GM23338 (cell line): ENCODE results near the gene SEZ6. TPM values are rescaled to one million over a fixed set of nuclear protein-coding genes. Genes with fewer than 3 reads are reported as not detected.

ENCODE experiments used
- ATAC-seq: fragments of 200-7000 bp; cut with Tn5 transposase; 3 replicates; pipeline ENCODE4 v1.9.1; 2020
- DNase-seq: peaks from one replicate; pipeline ENCODE4 v3.0.0-alpha.2; 2015; ENCODE audit warnings: low spot score
- H2AFZ ChIP-seq: fragments of 200-600 bp; sonication (generic); 2 replicates; pipeline ENCODE4 v1.8.0; 2016; ENCODE audit warnings: antibody characterized with exemption, mild to moderate bottlenecking, moderate library complexity
- H3F3A ChIP-seq: fragments of 200-600 bp; sonication (generic); replicated peaks from 2 replicates; pipeline ENCODE4 v1.8.0; 2017; ENCODE audit warnings: antibody characterized with exemption, mixed run types, low read depth
- H3K27ac ChIP-seq: fragments of 200-600 bp; sonication (generic); 2 replicates; pipeline ENCODE4 v1.6.1; 2016; ENCODE audit warnings: low read depth
- H3K27me3 ChIP-seq: fragments of 200-600 bp; sonication (generic); 2 replicates; pipeline ENCODE4 v1.8.0; 2016; ENCODE audit warnings: mild to moderate bottlenecking, mixed run types, moderate library complexity; ENCODE audit not compliant: insufficient read depth
- H3K36me3 ChIP-seq: fragments of 200-600 bp; sonication (generic); 2 replicates; pipeline ENCODE4 v1.8.0; 2016; ENCODE audit warnings: mild to moderate bottlenecking; ENCODE audit not compliant: insufficient read depth
- H3K4me1 ChIP-seq: fragments of 200-600 bp; sonication (generic); 2 replicates; pipeline ENCODE4 v1.8.0; 2016; ENCODE audit warnings: mild to moderate bottlenecking, moderate library complexity; ENCODE audit not compliant: insufficient read depth
- H3K4me2 ChIP-seq: fragments of 200-600 bp; sonication (generic); 2 replicates; pipeline ENCODE4 v1.7.1; 2017; ENCODE audit warnings: mixed run types
- H3K4me3 ChIP-seq: fragments of 200-600 bp; sonication (generic); 2 replicates; pipeline ENCODE4 v1.6.1; 2016; ENCODE audit warnings: mixed run types
- H3K79me2 ChIP-seq: fragments of 200-600 bp; sonication (generic); replicated peaks from 2 replicates; pipeline ENCODE4 v1.8.0; 2017; ENCODE audit warnings: mild to moderate bottlenecking; ENCODE audit not compliant: insufficient read depth
- H3K9me2 ChIP-seq: fragments of 200-600 bp; sonication (generic); 2 replicates; pipeline ENCODE4 v1.8.0; 2017; ENCODE audit not compliant: insufficient read depth
- H4K20me1 ChIP-seq: fragments of 200-600 bp; sonication (generic); replicated peaks from 2 replicates; pipeline ENCODE4 v1.8.0; 2017; ENCODE audit warnings: mild to moderate bottlenecking; ENCODE audit not compliant: insufficient read depth
- H3K27ac Mint-ChIP-seq: 2 replicates; pipeline ENCODE4 v1.8.0; 2020; ENCODE audit warnings: inconsistent platforms, mild to moderate bottlenecking, moderate library complexity, mixed read lengths
- H3K27me3 Mint-ChIP-seq: 3 replicates; pipeline ENCODE4 v1.8.0; 2022; ENCODE audit warnings: low read depth, mild to moderate bottlenecking, moderate library complexity, mixed read lengths, inconsistent platforms; ENCODE audit not compliant: insufficient read depth, poor library complexity
- H3K36me3 Mint-ChIP-seq: 3 replicates; pipeline ENCODE4 v1.8.0; 2021; ENCODE audit warnings: low read depth, mild to moderate bottlenecking, inconsistent platforms, moderate library complexity, mixed read lengths
- H3K4me1 Mint-ChIP-seq: 3 replicates; pipeline ENCODE4 v1.8.0; 2020; ENCODE audit warnings: mild to moderate bottlenecking, inconsistent platforms, mixed read lengths
- H3K4me3 Mint-ChIP-seq: 3 replicates; pipeline ENCODE4 v1.8.0; 2021; ENCODE audit warnings: moderate library complexity, mild to moderate bottlenecking, inconsistent platforms, mixed read lengths
- H3K9me3 Mint-ChIP-seq: 3 replicates; pipeline ENCODE4 v1.8.0; 2020; ENCODE audit warnings: moderate library complexity, mild to moderate bottlenecking, inconsistent platforms, mixed read lengths
- EZH2 ChIP-seq: fragments of 200-600 bp; sonication (generic); IDR thresholded peaks from one replicate; pipeline ENCODE4 v1.8.0; 2017; ENCODE audit warnings: antibody characterized with exemption, mild to moderate bottlenecking, low read depth; ENCODE audit not compliant: unreplicated experiment
- EZH2phosphoT487 ChIP-seq: fragments of 200-600 bp; sonication (generic); IDR thresholded peaks from one replicate; pipeline ENCODE4 v1.8.1; 2018; ENCODE audit warnings: antibody characterized with exemption; ENCODE audit not compliant: unreplicated experiment
- JUNB ChIP-seq: IDR thresholded peaks from one replicate; pipeline ENCODE4 v1.6.1; 2016; ENCODE audit warnings: antibody characterized with exemption; ENCODE audit not compliant: unreplicated experiment
- NANOG ChIP-seq: IDR thresholded peaks from 2 replicates; pipeline ENCODE4 v1.6.1; 2016; ENCODE audit warnings: antibody characterized with exemption, borderline replicate concordance
- POLR2AphosphoS5 ChIP-seq: IDR thresholded peaks from 2 replicates; pipeline ENCODE4 v1.6.1; 2016; ENCODE audit warnings: antibody characterized with exemption, low read depth
- REST ChIP-seq: IDR thresholded peaks from one replicate; pipeline ENCODE4 v1.6.1; 2018; ENCODE audit warnings: antibody characterized with exemption; ENCODE audit not compliant: unreplicated experiment
- STAT1 ChIP-seq: IDR thresholded peaks from one replicate; pipeline ENCODE4 v1.6.1; 2016; ENCODE audit warnings: antibody characterized with exemption; ENCODE audit not compliant: unreplicated experiment
- ZNF114 ChIP-seq: fragments of 250-450 bp; sonication (Bioruptor Pico); IDR thresholded peaks from 2 replicates; pipeline ENCODE4 v1.5.0; 2020; ENCODE audit warnings: mild to moderate bottlenecking, moderate library complexity
- ZNF331 ChIP-seq: fragments of 250-450 bp; sonication (Bioruptor Pico); IDR thresholded peaks from 2 replicates; pipeline ENCODE4 v1.5.0; 2020; ENCODE audit warnings: low read depth, mild to moderate bottlenecking, moderate library complexity
- polyA plus RNA-seq: library from polyadenylated mRNA; unstranded; fragments of >200 nt; fragmentation: Nextera tagmentation; extraction: Ambion mirVana; gene quantifications from 2 replicates; pipeline ENCODE4 v1.2.1, GENCODE V29; 2016
- total RNA-seq: library from RNA; depleted of rRNA; stranded (reverse); fragments of >200 nt; shearing (Covaris generic); gene quantifications from 2 replicates; pipeline ENCODE4 v1.2.3, GENCODE V29; 2014

Gene SEZ6
- total and polyA plus RNA-seq, 2 experiments from 2014 or later, result 1.0 to 6.5 TPM

GRCh38 chr17:28908640-28909167 is 97.1 kb downstream of the SEZ6 start:
- H3K9me3 Mint-ChIP-seq, result no peaks in the 10 kb centered on the region; the same call in 2 of the 3 replicates
- Histone ChIP-seq H3K79me2 (peaks cover 5% of the 10 kb centered on the region; the same call in 1 of the 2 replicates), H3K4me1 (peaks cover 29% of the 10 kb centered on the region), H3K4me2 (peak overlapping the region; percentile 66; the same call in 1 of the 2 replicates), H2AFZ (no peak overlapping the region), H3K36me3 (peaks cover 62% of the 10 kb centered on the region), H3F3A (peaks cover 72% of the 10 kb centered on the region), H3K27me3 (no peaks in the 10 kb centered on the region), H3K27ac (peak overlapping the region; percentile 80; the same call in 1 of the 2 replicates), H4K20me1 (peaks cover 27% of the 10 kb centered on the region), H3K4me3 (no peak overlapping the region), H3K9me2 (no peaks in the 10 kb centered on the region)
- TF ChIP-seq JUNB (no peak), STAT1 (no peak), ZNF331 (CRISPR knock-in tag) (no peak), NANOG (no peak), ZNF114 (CRISPR knock-in tag) (no peak), EZH2 (no peak)
- DNase-seq (no peak), ATAC-seq (no peak)
- peaks cover 81% of the 10 kb centered on the region for H3K36me3 Mint-ChIP-seq
- H3K27ac Mint-ChIP-seq, result peak overlapping the region; percentile 62; the same call in 1 of the 2 replicates
- peaks cover 36% of the 10 kb centered on the region for H3K27me3 Mint-ChIP-seq
- H3K4me3 Mint-ChIP-seq, result no peak overlapping the region
- peaks cover 53% of the 10 kb centered on the region for H3K4me1 Mint-ChIP-seq

- Histone ChIP-seq H3K4me2 (no peak overlapping the region), H3K4me1 (peaks cover 29% of the 10 kb centered on the region), H4K20me1 (peaks cover 27% of the 10 kb centered on the region), H2AFZ (no peak overlapping the region), H3K9me2 (no peaks in the 10 kb centered on the region), H3K36me3 (peaks cover 59% of the 10 kb centered on the region), H3F3A (peaks cover 67% of the 10 kb centered on the region), H3K79me2 (peaks cover 5% of the 10 kb centered on the region; the same call in 1 of the 2 replicates), H3K4me3 (no peak overlapping the region), H3K27me3 (no peaks in the 10 kb centered on the region), H3K27ac (peak overlapping the region; percentile 80; the same call in 1 of the 2 replicates)
- Mint-ChIP-seq H3K4me1 (peaks cover 57% of the 10 kb centered on the region), H3K9me3 (no peaks in the 10 kb centered on the region; the same call in 2 of the 3 replicates), H3K4me3 (no peak overlapping the region), H3K27me3 (peaks cover 42% of the 10 kb centered on the region), H3K27ac (peak overlapping the region; percentile 43; the same call in 1 of the 2 replicates), H3K36me3 (peaks cover 77% of the 10 kb centered on the region)
- ATAC-seq, result no peak
- no peak for DNase-seq
- TF ChIP-seq ZNF114 (CRISPR knock-in tag), result no peak
- peak; percentile 31; the same call in 1 of the 2 replicates for TF ChIP-seq POLR2AphosphoS5
Measured at GRCh38 chr17:28907709-28908475, 97.9 kb downstream of the SEZ6 start.

- H3K4me1 Mint-ChIP-seq, result peaks cover 61% of the 10 kb centered on the region
- no peak for TF ChIP-seq EZH2
- TF ChIP-seq NANOG, result no peak
- no peak for TF ChIP-seq STAT1
- no peak for TF ChIP-seq ZNF114 (CRISPR knock-in tag)
- no peak for TF ChIP-seq REST
- TF ChIP-seq EZH2phosphoT487, result no peak
- H3K36me3 ChIP-seq, result peaks cover 51% of the 10 kb centered on the region
Measured at GRCh38 chr17:28906706-28907438, 99.0 kb downstream of the SEZ6 start.

More at GRCh38 chr17:28906706-28907438, 99.0 kb downstream of the SEZ6 start:
- Histone ChIP-seq H3K27me3 (no peaks in the 10 kb centered on the region), H3F3A (peaks cover 61% of the 10 kb centered on the region), H3K79me2 (peaks cover 5% of the 10 kb centered on the region; the same call in 1 of the 2 replicates), H4K20me1 (peaks cover 24% of the 10 kb centered on the region), H3K27ac (no peak overlapping the region), H2AFZ (no peak overlapping the region), H3K4me2 (no peak overlapping the region), H3K4me3 (no peak overlapping the region), H3K9me2 (no peaks in the 10 kb centered on the region), H3K4me1 (peaks cover 32% of the 10 kb centered on the region)
- ATAC-seq (no peak), DNase-seq (no peak)
- Mint-ChIP-seq H3K27me3 (peaks cover 38% of the 10 kb centered on the region), H3K4me3 (no peak overlapping the region), H3K9me3 (no peaks in the 10 kb centered on the region; the same call in 2 of the 3 replicates), H3K36me3 (peaks cover 67% of the 10 kb centered on the region), H3K27ac (peak overlapping the region; percentile 57; the same call in 1 of the 2 replicates)
